Endothelial cell of umbilical vein (primary cell): ENCODE data around the gene DYRK3. TPM values are rescaled to one million over a fixed set of nuclear protein-coding genes. Genes with fewer than 3 reads are reported as not detected.

Experiments
- BruUV-seq: library from RNA; stranded (reverse); fragments of 400-500 nt; replicated peaks from 2 replicates; lab custom pipeline; 2021; lab: Mats Ljungman, UMichigan
- CTCF ChIA-PET: fragments of 300-600, 350-600 bp; sonication (Branson Sonifier 250); formaldehyde crosslinking; loops from one replicate; lab custom pipeline; 2021; ENCODE audit warnings: antibody characterized with exemption, inconsistent platforms; lab: Charles Lee
- POLR2A ChIA-PET: fragments of 300-600, 350-600 bp; sonication (Branson Sonifier 250); formaldehyde crosslinking; loops from one replicate; lab custom pipeline; 2021; ENCODE audit warnings: antibody characterized with exemption, inconsistent platforms; lab: Charles Lee
- DNase-seq: peaks from one replicate; pipeline ENCODE4 v3.0.0-alpha.2; 2011; ENCODE audit warnings: low read depth, low spot score
- FAIRE-seq: peaks from 2 replicates; lab custom pipeline; 2011; peaks lifted over from hg19 to GRCh38; lab: Jason Lieb, UNC
- H2AFZ ChIP-seq: 2 replicates; pipeline ENCODE4 v1.6.0; 2012; ENCODE audit warnings: low read depth, low read length, control low read depth, inconsistent platforms
- H3K27ac ChIP-seq: 2 replicates; pipeline ENCODE4 v1.5.1; 2011; ENCODE audit warnings: low read depth, mild to moderate bottlenecking, control low read depth, low read length, moderate library complexity; ENCODE audit not compliant: insufficient read depth
- H3K27me3 ChIP-seq, 2 experiments: 2 replicates each; pipeline versions ENCODE4 v1.6.0 to v1.6.1; 2011; ENCODE audit warnings: low read length in 2 of 2, mixed read lengths in 1 of 2; ENCODE audit not compliant: control insufficient read depth in 2 of 2, insufficient read depth in 2 of 2
- H3K36me3 ChIP-seq, 2 experiments: 2 replicates in 1 of 2; 3 replicates in 1 of 2; pipeline ENCODE4 v1.5.1; 2011; ENCODE audit warnings: low read length in 2 of 2, mild to moderate bottlenecking in 1 of 2, moderate library complexity in 1 of 2; ENCODE audit not compliant: control insufficient read depth in 2 of 2, insufficient read depth in 2 of 2; ENCODE audit errors: extremely low read depth in 1 of 2
- H3K4me1 ChIP-seq: 3 replicates; pipeline ENCODE4 v1.5.1; 2011; ENCODE audit warnings: mild to moderate bottlenecking, low read length; ENCODE audit not compliant: control insufficient read depth, insufficient read depth; ENCODE audit errors: extremely low read depth
- H3K4me2 ChIP-seq: 2 replicates; pipeline ENCODE4 v1.6.1; 2011; ENCODE audit warnings: low read length, control low read depth, mixed read lengths; ENCODE audit not compliant: insufficient read depth
- H3K4me3 ChIP-seq, 3 experiments: fragments of 200-600 bp in 1 of 3; sonication (generic), shearing (Covaris generic) in 1 of 3; replicated peaks in 1 of 3; 2 replicates each; pipeline ENCODE4 v1.5.1; 2011 to 2016; ENCODE audit warnings: control low read depth in 3 of 3, low read length in 3 of 3, mild to moderate bottlenecking in 2 of 3, inconsistent platforms in 1 of 3, low read depth in 1 of 3, moderate library complexity in 1 of 3; ENCODE audit not compliant: insufficient read depth in 1 of 3
- H3K79me2 ChIP-seq: 2 replicates; pipeline ENCODE4 v1.6.0; 2012; ENCODE audit warnings: low read length, inconsistent platforms; ENCODE audit not compliant: control insufficient read depth, insufficient read depth
- H3K9ac ChIP-seq: replicated peaks from 2 replicates; pipeline ENCODE3; 2011; ENCODE audit warnings: low read length, control low read depth; ENCODE audit not compliant: insufficient read depth; ENCODE audit errors: extremely low read depth
- H3K9me1 ChIP-seq: replicated peaks from 3 replicates; pipeline ENCODE4 v1.6.0; 2011; ENCODE audit warnings: mild to moderate bottlenecking, low read length; ENCODE audit not compliant: control insufficient read depth, insufficient read depth; ENCODE audit errors: extremely low read depth
- H3K9me3 ChIP-seq: replicated peaks from 2 replicates; pipeline ENCODE4 v1.5.1; 2012; ENCODE audit warnings: low read length, inconsistent platforms; ENCODE audit not compliant: control insufficient read depth, insufficient read depth
- H4K20me1 ChIP-seq: replicated peaks from 2 replicates; pipeline ENCODE3; 2011; ENCODE audit warnings: mild to moderate bottlenecking, low read length; ENCODE audit not compliant: control insufficient read depth, insufficient read depth; ENCODE audit errors: extremely low read depth
- CTCF ChIP-seq, 2 donors: IDR thresholded peaks; 1 replicate in 1 of 2; 2 replicates in 1 of 2; pipeline ENCODE4 v1.5.1; 2011; ENCODE audit warnings: low read length in 2 of 2, mild to moderate bottlenecking in 2 of 2, moderate library complexity in 2 of 2, control low read depth in 1 of 2, inconsistent platforms in 1 of 2, low read depth in 1 of 2; ENCODE audit not compliant: insufficient read depth in 1 of 2; ENCODE audit errors: extremely low read depth in 1 of 2
- EZH2 ChIP-seq: IDR thresholded peaks from 2 replicates; pipeline ENCODE4 v1.6.1; 2012; ENCODE audit warnings: borderline replicate concordance, low read depth, mild to moderate bottlenecking, moderate library complexity, low read length, inconsistent platforms; ENCODE audit not compliant: severe bottlenecking
- FOS ChIP-seq: IDR thresholded peaks from 2 replicates; pipeline ENCODE4 v1.6.1; 2011; ENCODE audit warnings: mild to moderate bottlenecking, low read length, moderate library complexity, borderline replicate concordance; ENCODE audit not compliant: insufficient read depth
- GATA2 ChIP-seq: IDR thresholded peaks from 2 replicates; pipeline ENCODE4 v1.7.0; 2011; ENCODE audit warnings: low read depth, mild to moderate bottlenecking, moderate library complexity, mixed read lengths, low read length; ENCODE audit not compliant: insufficient read length, insufficient read depth
- JUN ChIP-seq: IDR thresholded peaks from 2 replicates; pipeline ENCODE4 v1.6.1; 2011; ENCODE audit warnings: borderline replicate concordance, low read depth; ENCODE audit not compliant: insufficient read length, insufficient read depth
- MAX ChIP-seq: IDR thresholded peaks from 2 replicates; pipeline ENCODE4 v1.6.1; 2011; ENCODE audit not compliant: insufficient read depth, insufficient read length
- MYC ChIP-seq: IDR thresholded peaks from one replicate; pipeline ENCODE4 v1.6.1; 2011; ENCODE audit warnings: mild to moderate bottlenecking, low read depth, low read length
- POLR2A ChIP-seq: IDR thresholded peaks from 2 replicates; pipeline ENCODE4 v1.6.1; 2012; ENCODE audit warnings: low read depth, mild to moderate bottlenecking, control low read depth, low read length
- POLR2AphosphoS5 ChIP-seq: IDR thresholded peaks from 2 replicates; pipeline ENCODE4 v1.6.1; 2012; ENCODE audit warnings: low read depth, mild to moderate bottlenecking, control low read depth, low read length, moderate library complexity; ENCODE audit not compliant: insufficient read depth
- dilution Hi-C: fragments of 300-500 bp; cut with MboI; formaldehyde crosslinking; loops from one replicate; pipeline ENCODE4 v1.15.0; 2019; ENCODE audit warnings: low sequenced_read_pairs; ENCODE audit not compliant: extremely low pct_ligation_motif_present
- intact Hi-C: fragments of 100-400 bp; cut with micrococcal nuclease; formaldehyde crosslinking; loops from one replicate; pipeline ENCODE4 v1.10.0; 2022
- polyA plus RNA-seq, 4 experiments: library from polyadenylated mRNA; depleted of rRNA in 3 of 4; stranded (reverse) in 3 of 4; unstranded in 1 of 4; fragments of >200 nt; gene quantifications; 2 replicates each; pipeline versions ENCODE4 v1.2.1 to v1.2.3, GENCODE V29; 2011 to 2012; ENCODE audit warnings: missing spikeins in 1 of 4
- total RNA-seq: library from RNA; stranded (reverse); gene quantifications from 2 replicates; pipeline ENCODE4 v1.2.3, GENCODE V29; 2021

Gene DYRK3
- total and polyA plus RNA-seq, 2 donors (not counting 3 experiments of a cell fraction or from before 2014, with no cell fraction given): 3.4 to 7.4 TPM

- H3K27ac ChIP-seq: no peak overlapping the region
- intact Hi-C loops: no loop called here
- ChIA-PET POLR2A (no interaction called here), CTCF (interaction anchor here (0.7 to 16.8 kb wide), 7 partner anchors 11 to 106 kb away, joined by 3 to 427 read pairs (median 4); no protein-coding TSS in a partner anchor)
- BruUV-seq: no TSS peak
- no peak overlapping the region for H3K4me2 ChIP-seq
- H3K4me1 ChIP-seq: peaks cover 2% of the 10 kb centered on the region
- dilution Hi-C loops: no loop called here
- no peak for FAIRE-seq
- no peak overlapping the region for H3K9ac ChIP-seq
- no peaks in the 10 kb centered on the region for H3K79me2 ChIP-seq
- H4K20me1 ChIP-seq: no peaks in the 10 kb centered on the region
- no peaks in the 10 kb centered on the region for H3K9me1 ChIP-seq
- DNase-seq: no peak
- H3K9me3 ChIP-seq: no peaks in the 10 kb centered on the region
- H3K36me3 ChIP-seq: no peaks in the 10 kb centered on the region
- H3K4me3 ChIP-seq: no peak overlapping the region
- no peak overlapping the region for H2AFZ ChIP-seq
- H3K27me3 ChIP-seq: peaks cover 0 to 1% of the 10 kb centered on the region in 2 experiments
- TF ChIP-seq JUN: no peak
- TF ChIP-seq MYC: no peak
- no peak for TF ChIP-seq EZH2
- no peak for TF ChIP-seq POLR2A
- TF ChIP-seq POLR2AphosphoS5: no peak
- TF ChIP-seq GATA2: no peak
- no peak for TF ChIP-seq MAX
- TF ChIP-seq FOS: no peak
- no peak for TF ChIP-seq CTCF (IDR thresholded peaks at IDR 0.05; ENCODE audit: extremely low read depth in 1 of 2, insufficient read depth in 1 of 2, low read depth in 1 of 2, low read length in 2 of 2)
Observed at GRCh38 chr1:206586501-206587445, 48.6 kb upstream of the DYRK3 start.
